CD4-positive, alpha-beta T cell treated with Interleukin-6 for 4 hours (primary cell): ENCODE measurements around the gene CTNS.
"Not testable (repeated sequence)": the region's sequence is repeated elsewhere in the genome, so short reads cannot be mapped to it uniquely, and the experiment has no call there.

Experiments used
- DNase-seq: peaks from one replicate; pipeline ENCODE4 v3.0.0-alpha.2; 2020; ENCODE audit warnings: mixed read lengths

CTNS gene

DNA sequence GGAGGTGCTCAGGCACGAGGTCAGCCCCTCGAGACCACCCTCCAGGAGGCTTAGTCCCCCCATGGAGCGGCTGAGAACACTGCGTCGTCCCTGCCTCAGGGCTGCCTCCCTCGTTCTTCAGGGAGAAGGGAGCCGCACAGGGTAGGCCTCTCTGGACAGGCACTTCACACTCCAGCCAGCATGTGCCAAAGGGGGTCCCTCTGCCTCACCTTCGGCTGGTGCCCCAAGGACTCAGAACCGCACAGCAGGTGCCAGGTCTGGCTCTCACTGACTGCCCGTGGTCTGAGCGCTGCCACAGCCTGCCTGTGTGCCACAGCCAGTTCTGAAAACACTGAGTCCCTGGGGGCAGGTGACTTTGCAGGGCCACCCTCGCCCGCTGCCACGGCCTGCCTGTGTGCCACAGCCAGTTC is 52.3 kb downstream of the CTNS start:
- DNase-seq, result no peak

DNA sequence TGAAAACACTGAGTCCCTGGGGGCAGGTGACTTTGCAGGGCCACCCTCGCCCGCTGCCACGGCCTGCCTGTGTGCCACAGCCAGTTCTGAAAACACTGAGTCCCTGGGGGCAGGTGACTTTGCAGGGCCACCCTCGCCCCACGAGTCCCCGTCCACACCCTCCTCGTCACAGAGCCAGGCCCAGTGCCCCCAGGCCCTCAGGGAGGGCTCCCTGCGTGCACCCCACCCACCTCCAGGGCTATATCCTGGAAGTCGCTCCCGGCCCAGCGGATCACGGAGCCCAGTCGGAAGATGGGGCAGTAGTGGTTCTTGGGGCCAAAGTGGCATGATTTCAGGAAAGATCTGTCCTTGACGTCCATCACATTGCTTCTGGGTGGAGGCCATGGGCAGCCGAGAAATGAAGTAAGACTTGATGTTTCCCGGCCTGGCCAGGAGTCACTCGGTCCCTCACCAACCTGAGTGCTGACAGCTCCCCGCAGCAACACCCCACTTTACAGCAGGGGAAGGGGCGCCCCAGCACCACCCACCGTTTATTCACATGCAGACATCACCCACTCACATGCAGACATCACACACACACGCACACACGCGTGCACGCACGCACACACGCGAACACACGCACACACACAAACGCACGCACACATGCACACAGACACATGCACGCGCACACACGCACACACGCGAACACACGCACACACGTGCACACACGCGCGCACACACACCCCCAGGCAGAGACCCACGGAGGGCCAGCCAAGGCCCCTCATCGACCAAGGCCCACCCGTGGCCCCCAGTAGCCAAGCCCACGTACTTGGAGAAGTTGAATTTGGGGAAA is 52.9 kb downstream of the CTNS start:
- DNase-seq, result no peak

DNA sequence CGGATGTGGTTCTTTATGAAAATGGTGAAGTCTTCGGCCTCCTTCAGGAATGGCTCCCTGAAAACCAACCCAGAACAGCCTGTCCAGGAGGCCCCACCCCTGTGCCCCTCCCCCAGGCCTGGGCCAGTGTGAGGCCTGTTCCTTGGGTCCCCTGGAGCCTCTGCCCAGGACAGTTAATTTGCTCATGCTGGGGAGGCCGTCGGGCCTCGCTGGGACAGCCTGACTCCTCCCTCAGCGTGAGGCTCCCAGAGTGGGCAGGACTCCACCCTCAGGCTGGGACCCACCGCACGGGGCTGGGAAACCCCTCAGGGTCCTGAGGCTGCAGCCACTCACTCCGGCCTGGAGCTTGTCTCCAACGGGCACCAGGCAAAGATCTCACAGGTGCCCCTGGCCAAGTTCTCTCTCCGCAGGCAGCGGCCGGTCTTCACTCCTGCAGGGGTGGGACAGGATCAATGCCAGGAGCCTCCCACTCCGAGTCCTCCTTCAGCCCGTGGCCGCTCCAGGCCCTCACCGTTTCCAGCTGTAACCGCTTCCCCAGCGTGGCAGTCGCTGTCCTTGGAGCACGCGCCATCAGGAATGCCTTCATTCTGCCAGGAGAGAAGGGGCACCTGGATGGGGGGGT is 53.6 kb downstream of the CTNS start:
- no peak for DNase-seq

- no peak for DNase-seq
Observed at GRCh38 chr17:3691617-3692067, 55.1 kb downstream of the CTNS start.

DNA sequence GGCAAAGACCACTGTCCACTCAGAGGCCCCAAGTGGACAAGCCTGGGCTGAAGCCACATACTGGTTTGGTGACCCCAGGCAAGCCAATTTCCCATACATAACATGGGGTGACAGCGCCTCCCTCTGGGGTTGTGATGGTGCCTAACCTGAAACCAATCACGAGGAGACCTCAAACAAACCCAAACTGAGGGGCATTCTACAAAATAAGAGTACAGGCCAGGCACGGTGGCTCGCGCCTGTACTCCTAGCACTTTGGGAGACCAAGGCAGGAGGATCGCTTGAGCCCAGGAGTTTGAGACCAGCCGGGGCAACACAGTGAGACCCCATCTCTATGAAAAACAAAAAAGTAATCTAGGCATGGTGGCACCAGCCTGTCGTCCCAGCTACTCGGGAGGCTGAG is 55.8 kb downstream of the CTNS start:
- DNase-seq, result no peak

GRCh38 chr17:3693141-3693540 is 56.6 kb downstream of the CTNS start:
- DNase-seq, result no peak

DNA sequence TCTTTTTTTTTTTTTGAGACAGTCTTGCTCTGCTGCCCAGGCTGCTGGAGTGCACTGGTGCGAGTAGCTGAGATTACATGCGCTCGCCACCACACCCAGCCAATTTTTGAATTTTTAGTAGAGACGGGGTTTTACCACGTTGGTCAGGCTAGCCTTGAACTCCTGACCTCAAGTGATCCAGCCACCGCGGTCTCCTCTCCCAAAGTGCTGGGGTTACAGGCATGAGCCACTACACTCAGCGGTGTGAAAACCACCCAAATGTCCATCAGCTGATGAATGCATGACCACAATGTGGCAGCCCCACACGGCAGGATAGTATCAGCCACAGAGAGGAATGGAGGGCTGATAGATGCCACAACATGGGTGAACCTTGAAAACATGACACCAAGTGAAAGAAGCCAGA is 57.3 kb downstream of the CTNS start:
- no peak for DNase-seq

DNA sequence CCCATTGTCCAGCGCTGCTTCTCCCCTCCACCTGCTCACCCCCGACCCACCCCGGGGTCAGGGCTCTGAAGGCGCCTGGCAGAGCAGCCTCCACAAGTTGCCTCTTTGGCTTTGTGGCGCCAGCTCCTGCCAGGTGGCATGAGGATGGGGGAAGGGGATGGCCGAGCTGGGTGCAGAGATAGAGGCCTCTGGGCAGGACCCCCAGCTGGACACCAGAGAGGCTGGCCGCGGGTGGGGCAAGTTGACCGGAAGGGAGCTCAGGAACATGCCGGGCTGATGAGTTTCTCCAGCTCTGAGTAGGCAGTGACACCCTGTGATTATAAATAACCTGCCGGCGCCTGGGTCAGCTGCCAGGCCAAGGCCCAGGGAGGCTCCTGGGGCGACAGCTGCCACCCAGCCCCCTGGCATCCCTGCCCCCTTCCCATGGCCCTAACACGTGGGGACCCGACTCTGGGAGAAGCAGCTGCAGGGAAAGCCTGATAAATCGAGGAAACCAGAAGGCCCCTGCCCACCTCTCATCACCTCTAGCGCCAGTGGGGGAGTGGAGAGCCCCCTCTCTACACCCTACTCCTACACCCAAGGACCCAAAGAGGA is 58.7 kb downstream of the CTNS start:
- DNase-seq, result no peak

- peak; percentile 66 for DNase-seq
Observed at GRCh38 chr17:3695723-3696411, 59.3 kb downstream of the CTNS start, which contains the start of gene P2RX5. P2RX5 (minus strand) TSS chr17:3696155; CDS start chr17:3696005, 150 bp downstream.

DNA sequence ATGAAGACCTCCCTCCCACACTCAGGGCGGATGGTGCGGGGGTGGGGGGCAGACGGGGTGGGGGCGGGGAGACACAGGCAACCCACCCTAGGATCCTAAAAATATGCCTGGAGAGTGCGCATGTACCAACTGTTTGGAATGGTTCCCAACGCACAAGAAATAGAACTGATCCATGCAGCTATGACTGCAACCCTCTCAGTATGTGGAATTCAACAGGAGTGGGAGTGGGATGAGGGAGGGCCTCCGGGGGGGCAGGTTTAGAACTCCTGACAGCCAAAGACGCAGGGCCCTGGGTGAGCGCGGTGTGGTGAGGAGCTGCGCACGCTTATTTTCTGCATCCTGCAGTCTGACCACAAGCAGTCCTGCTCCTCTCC is 60.5 kb downstream of the CTNS start:
- no peak for DNase-seq

DNA sequence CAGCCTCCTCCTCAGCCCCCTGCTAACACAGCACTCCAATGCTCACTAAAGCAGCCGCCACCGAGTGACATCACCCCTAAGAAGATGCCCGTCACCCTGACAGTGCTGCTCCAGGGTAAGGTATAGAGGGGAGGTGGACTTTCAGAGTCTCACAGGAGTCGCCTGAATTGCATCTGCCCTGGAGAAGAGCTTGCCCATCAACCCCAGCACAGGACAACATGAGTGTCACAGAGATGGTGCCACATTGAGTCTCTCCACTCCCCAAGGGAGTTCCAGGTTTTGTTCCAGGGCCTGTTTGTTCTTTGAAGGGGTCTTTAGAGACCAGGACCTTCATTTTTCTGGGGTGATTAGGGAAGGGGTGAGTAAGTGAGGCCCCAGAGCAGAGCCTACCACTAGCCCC is 61.6 kb downstream of the CTNS start:
- no peak for DNase-seq

- DNase-seq, result no peak
Observed at GRCh38 chr17:3699951-3700350, 63.4 kb downstream of the CTNS start.

DNA sequence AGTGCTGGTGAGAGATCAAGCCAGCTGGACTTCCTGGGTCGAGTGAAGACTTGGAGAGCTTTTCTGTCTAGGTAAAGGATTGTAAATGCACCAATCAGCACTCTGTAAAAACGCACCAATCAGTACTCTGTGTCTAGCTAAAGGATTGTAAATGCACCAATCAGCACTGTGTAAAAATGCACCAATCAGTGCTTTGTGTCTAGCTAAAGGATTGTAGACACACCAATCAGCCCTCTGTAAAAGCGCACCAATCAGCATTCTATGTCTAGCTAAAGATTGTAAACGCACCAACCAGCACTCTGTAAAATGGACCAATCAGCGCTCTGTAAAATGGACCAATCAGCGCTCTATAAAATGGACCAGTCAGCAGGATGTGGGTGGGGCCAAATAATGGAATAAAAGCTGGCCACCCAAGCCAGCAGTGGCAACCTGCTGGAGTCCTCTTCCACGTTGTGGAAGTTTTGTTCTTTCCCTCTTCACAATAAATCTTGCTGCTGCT is 65.5 kb downstream of the CTNS start:
- DNase-seq, result not testable (repeated sequence)

DNA sequence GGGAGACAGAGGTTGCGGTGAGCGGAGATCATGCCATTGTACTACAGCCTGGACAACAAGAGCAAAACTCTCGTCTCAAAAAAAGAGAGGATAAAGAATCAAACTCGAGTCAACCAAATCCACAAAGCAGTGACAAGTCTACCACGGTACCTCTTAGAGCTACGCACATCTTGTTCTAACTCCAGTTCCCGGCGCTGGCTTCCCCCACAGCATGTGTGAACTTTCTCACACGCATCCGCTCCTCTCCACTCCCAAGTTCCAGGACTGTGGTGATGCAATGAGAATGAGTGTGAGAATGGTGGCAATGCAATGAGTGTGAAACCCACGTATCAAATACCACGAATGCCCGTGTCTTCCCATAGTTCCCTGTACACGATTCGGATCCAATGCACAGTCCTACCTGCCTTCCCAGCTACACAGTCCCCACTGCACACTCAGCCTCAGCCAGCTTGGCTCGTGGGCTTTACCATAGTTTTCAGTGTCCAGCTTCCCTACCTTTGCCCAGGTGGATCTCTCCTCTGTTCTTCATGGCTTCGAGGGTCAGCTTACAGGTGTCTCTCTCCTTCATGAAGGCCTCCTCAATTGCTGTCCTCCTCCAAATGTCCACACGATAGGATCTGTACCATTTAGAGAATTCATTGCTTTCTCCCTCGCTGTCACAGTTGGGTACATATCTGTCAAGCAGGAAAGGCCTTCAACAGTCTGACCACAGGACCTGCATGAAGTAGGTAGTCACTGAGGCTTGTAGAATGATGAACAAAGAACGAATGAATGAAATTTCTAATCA is 68.6 kb downstream of the CTNS start:
- no peak for DNase-seq

GRCh38 chr17:3705718-3705984 is 69.1 kb downstream of the CTNS start:
- not testable (repeated sequence) for DNase-seq

DNA sequence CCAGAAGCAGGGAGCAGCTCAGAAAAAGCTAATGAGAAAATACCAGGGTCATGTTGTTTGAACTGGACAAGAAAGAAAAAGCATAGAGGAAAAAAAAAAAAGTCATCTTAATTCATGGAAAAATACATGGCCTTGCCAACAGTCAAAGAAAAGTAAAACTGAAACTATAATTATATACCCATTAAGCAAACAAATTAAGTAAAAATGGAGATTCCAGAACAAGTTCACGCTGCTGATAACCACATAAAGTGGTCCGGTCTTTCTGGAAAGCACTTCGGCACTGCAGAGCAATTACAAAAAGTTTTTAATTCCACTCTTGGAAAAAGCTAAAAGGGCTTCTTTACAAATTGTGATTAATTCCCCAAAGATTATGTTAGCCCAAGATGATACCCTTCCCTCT is 71.8 kb downstream of the CTNS start:
- DNase-seq, result no peak

- DNase-seq, result peak; percentile 74
Observed at GRCh38 chr17:3710951-3711383, 74.4 kb downstream of the CTNS start.
